Right lobe of liver (tissue), 6 donors: ENCODE results near the gene DGKI. TPM values are rescaled to one million over a fixed set of nuclear protein-coding genes. Genes with fewer than 3 reads are reported as not detected.

Source experiments
- ATAC-seq, 4 donors: fragments of 200-7000 bp; cut with Tn5 transposase; one replicate each; pipeline ENCODE4 v1.9.1; 2020; ENCODE audit warnings: mild to moderate bottlenecking in 4 of 4, moderate library complexity in 4 of 4
- DNase-seq, 3 donors: peaks; one replicate each; pipeline ENCODE4 v3.0.0-alpha.2; 2020
- H3K27ac ChIP-seq, 3 donors: fragments of 200-600 bp; one replicate each; pipeline ENCODE4 v1.8.0; 2022
- H3K27me3 ChIP-seq, 2 donors: fragments of 200-600 bp; one replicate each; pipeline ENCODE4 v1.8.0; 2022
- H3K36me3 ChIP-seq, 4 donors: fragments of 200-600 bp; sonication (generic) in 1 of 4; one replicate each; pipeline versions ENCODE4 v1.5.1 to v1.8.0; 2017 to 2022; ENCODE audit warnings: control low read depth in 1 of 4
- H3K4me1 ChIP-seq, 4 donors: fragments of 200-600 bp; sonication (generic) in 1 of 4; one replicate each; pipeline versions ENCODE4 v1.5.1 to v1.8.0; 2017 to 2022; ENCODE audit warnings: control low read depth in 1 of 4
- H3K4me3 ChIP-seq, 3 donors: fragments of 200-600 bp; one replicate each; pipeline ENCODE4 v1.8.0; 2022
- H3K9me3 ChIP-seq, 4 donors: fragments of 200-600 bp; sonication (generic) in 1 of 4; one replicate each; pipeline versions ENCODE4 v1.5.1 to v1.8.0; 2017 to 2022; ENCODE audit warnings: control low read depth in 1 of 4
- CTCF ChIP-seq, 4 donors: fragments of 200-600 bp in 3 of 4; fragments of 450-650 bp in 1 of 4; IDR thresholded peaks; one replicate each; pipeline versions ENCODE4 v1.5.1 to v1.8.0; 2016 to 2022; ENCODE audit warnings: antibody characterized with exemption in 4 of 4, mild to moderate bottlenecking in 2 of 4
- POLR2A ChIP-seq: fragments of 450-650 bp; IDR thresholded peaks from one replicate; pipeline ENCODE4 v1.6.1; 2017; ENCODE audit warnings: antibody characterized with exemption, mild to moderate bottlenecking
- WGBS: methylation state at CpG from one replicate; pipeline ENCODE4 v1.1.6; 2018; ENCODE audit warnings: low coverage, low lambda C conversion rate; ENCODE audit not compliant: insufficient coverage; ENCODE audit errors: missing lambda C conversion rate; 5-methylcytosine and 5-hydroxymethylcytosine counted together
- intact Hi-C, 2 donors: fragments of 100-400 bp; cut with DNase I; formaldehyde crosslinking; loops; one replicate each; pipeline versions ENCODE4 v1.11.2 to v1.14.1; 2022
- total RNA-seq, 6 experiments: library from RNA; depleted of rRNA in 2 of 6; stranded (reverse); fragments of >200 nt in 2 of 6; fragmentation: NEBNext Ultra II Directional in 3 of 6; extraction: Animal tissue kit (Norgen Biotek cat#: 25700) in 3 of 6; gene quantifications; one replicate each; pipeline versions ENCODE4 v1.1.0 to v1.2.4, GENCODE V29; 2016 to 2023
- donor health status: DM: no; HTN: yes; CAD: no.
- donor health status: DM: no; HTN: no; CAD: no.
- donor health status: DM: no; HTN: no; CAD: no.
- donor health status: DM: no; HTN: yes; CAD: no.
- donor health status: DM: no; HTN: yes; CAD: no.

Gene DGKI
- total RNA-seq, 6 experiments from 2014 or later, result 0.05 to 0.35 (median 0.06) TPM; not detected in 1

- intact Hi-C loops, result no loop called here
- no peak for DNase-seq
- H3K4me1 ChIP-seq, result no peaks in the 10 kb centered on the region
- no peak for TF ChIP-seq POLR2A
- no peaks in the 10 kb centered on the region for H3K36me3 ChIP-seq
- no peak overlapping the region for H3K27ac ChIP-seq
- no peaks in the 10 kb centered on the region for H3K9me3 ChIP-seq
- no peaks in the 10 kb centered on the region for H3K27me3 ChIP-seq
- 63% methylated on average over 1 of the region's 1 CpG for WGBS
- no peak for ATAC-seq
- H3K4me3 ChIP-seq, result no peak overlapping the region
Measured at GRCh38 chr7:137408126-137408525, 438.6 kb downstream of the DGKI start.

- intact Hi-C loops, result no loop called here
- H3K27me3 ChIP-seq, result no peaks in the 10 kb centered on the region
- DNase-seq, result no peak
- H3K36me3 ChIP-seq, result no peaks in the 10 kb centered on the region
- no peak for ATAC-seq
- H3K9me3 ChIP-seq, result no peaks in the 10 kb centered on the region
- H3K27ac ChIP-seq, result no peak overlapping the region
- TF ChIP-seq POLR2A (no peak), CTCF (IDR thresholded peaks at IDR 0.05) (no peak)
- WGBS, result 72% methylated on average over 3 of the region's 3 CpGs
- H3K4me3 ChIP-seq, result no peak overlapping the region
- no peaks in the 10 kb centered on the region for H3K4me1 ChIP-seq
Measured at GRCh38 chr7:137407078-137407477, 439.7 kb downstream of the DGKI start.

DNA sequence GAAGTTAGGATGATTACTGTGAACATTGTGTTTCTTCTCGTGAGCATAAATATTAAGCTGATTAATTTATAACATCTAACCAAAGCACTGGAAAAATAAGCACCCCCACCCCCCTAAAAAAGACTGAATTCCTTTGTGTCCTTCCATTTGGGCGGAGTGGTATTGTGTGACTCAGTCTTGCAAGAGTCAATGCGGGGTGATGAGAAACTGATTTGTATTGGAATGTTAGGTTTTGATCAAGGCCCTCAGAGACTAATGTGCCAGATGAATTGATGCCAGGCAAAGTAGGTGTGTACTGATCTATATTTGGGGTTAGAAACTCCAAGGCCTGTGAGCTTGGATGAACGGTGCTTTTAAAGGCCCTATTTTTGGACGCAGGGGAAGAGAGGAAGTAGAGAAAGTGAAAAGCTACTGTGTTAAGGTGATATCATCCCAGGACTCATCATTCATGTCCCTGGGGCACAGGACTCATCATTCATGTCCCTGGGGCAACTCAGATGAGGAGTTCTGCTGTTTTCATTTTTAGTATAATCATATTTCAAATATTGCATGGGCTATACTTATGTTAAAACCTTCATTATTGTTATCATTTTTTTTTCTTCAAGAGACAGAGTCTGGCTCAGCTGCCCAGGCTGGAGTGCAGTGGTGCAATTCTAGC, 442.0 kb downstream of the DGKI start:
- WGBS, result 69% methylated on average over 5 of the region's 5 CpGs
- Histone ChIP-seq H3K27ac (no peak overlapping the region), H3K9me3 (no peaks in the 10 kb centered on the region), H3K4me3 (no peak overlapping the region), H3K36me3 (no peaks in the 10 kb centered on the region), H3K4me1 (no peaks in the 10 kb centered on the region), H3K27me3 (no peaks in the 10 kb centered on the region)
- TF ChIP-seq CTCF (IDR thresholded peaks at IDR 0.05) (no peak), POLR2A (no peak)
- ATAC-seq (no peak), DNase-seq (no peak)
- intact Hi-C loops, result no loop called here

DNA sequence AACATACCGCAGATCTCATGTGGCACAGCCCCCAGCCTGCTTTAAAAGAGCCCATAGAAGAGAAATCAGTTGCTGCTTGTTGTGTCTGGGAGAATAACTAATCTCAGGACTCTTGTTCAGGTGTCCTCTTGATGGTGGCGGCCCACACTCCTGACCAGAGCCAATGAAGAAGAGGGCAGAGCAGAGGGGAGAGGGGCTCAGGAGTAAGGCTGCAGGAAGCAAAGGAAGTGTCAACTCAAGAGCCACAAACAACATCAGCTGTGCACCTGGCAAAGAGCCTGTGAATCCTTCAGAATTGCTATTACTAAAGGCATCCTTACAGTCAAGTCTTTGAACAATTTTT, 443.4 kb downstream of the DGKI start:
- Histone ChIP-seq H3K4me1 (no peaks in the 10 kb centered on the region), H3K27me3 (no peaks in the 10 kb centered on the region), H3K27ac (no peak overlapping the region), H3K4me3 (no peak overlapping the region), H3K9me3 (no peaks in the 10 kb centered on the region), H3K36me3 (no peaks in the 10 kb centered on the region)
- intact Hi-C loops, result no loop called here
- DNase-seq (no peak), ATAC-seq (no peak)
- WGBS, result 33% methylated on average over 2 of the region's 2 CpGs
- no peak for TF ChIP-seq CTCF (IDR thresholded peaks at IDR 0.05)
- no peak for TF ChIP-seq POLR2A

DNA sequence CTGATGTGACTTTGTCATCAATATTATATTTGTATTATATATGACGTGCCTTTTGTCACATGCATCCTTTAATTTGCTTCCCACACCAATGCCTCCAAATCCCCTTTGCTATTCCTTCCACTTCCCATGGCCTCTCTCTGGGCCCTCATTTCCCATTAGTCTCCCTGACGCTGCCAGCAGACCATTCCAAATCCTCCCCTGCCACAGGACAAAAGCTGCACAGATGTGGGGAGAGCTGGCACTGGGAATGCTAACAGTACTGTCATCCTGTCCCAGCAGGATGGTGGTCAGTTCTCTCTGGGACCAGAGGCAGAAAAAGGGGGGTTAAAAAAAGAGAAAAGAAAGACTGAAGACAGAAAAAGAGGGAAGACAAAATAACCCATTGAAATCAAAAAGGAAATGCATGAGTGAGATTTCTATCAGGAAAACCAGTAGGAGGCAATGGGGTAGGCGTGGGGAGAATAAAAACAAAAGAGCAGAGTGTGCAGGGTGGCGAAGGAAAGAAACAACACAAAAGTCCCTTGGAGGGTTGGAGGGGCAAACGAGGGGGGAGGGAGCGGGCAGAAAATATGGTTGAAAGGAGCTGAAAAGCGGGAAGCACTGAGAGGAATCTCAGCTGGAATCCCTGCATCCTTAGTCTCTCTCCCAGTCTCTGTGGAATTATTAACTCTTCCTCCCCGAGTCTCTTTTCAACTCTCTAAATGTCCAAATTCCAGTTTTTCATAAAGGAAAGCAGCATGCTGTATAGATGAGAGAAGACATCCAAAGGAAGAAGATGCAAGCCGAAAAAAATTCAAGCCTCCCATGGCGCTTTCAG, 444.0 kb downstream of the DGKI start:
- Histone ChIP-seq H3K36me3 (no peaks in the 10 kb centered on the region), H3K9me3 (no peaks in the 10 kb centered on the region), H3K4me3 (no peak overlapping the region), H3K27me3 (no peaks in the 10 kb centered on the region), H3K27ac (no peak overlapping the region), H3K4me1 (no peaks in the 10 kb centered on the region)
- 39% methylated on average over 10 of the region's 10 CpGs for WGBS
- TF ChIP-seq CTCF (IDR thresholded peaks at IDR 0.05) (no peak), POLR2A (no peak)
- DNase-seq, result no peak
- no peak for ATAC-seq
- intact Hi-C loops, result no loop called here
